ENCODE data around the gene KEAP1. TPM values are rescaled to one million over a fixed set of nuclear protein-coding genes. Genes with fewer than 3 reads are reported as not detected.
"Not testable (repeated sequence)": the region's sequence is repeated elsewhere in the genome, so short reads cannot be mapped to it uniquely, and the experiment has no call there.

The KEAP1 gene
- polyA plus RNA-seq, 12 donors: 30.3 to 85.6 (median 66.2) TPM; not detected in 1

GRCh38 chr19:10502524-10503001, 593 bp downstream of the KEAP1 start:
- DNase-seq: peak; percentile 93

- DNase-seq: no peak
Observed at GRCh38 chr19:10501971-10502523, 1.1 kb downstream of the KEAP1 start.

- no peak for DNase-seq
Observed at GRCh38 chr19:10500247-10500592, 2.9 kb downstream of the KEAP1 start.

GRCh38 chr19:10499550-10500246, 3.5 kb downstream of the KEAP1 start:
- DNase-seq: no peak

GRCh38 chr19:10497371-10497770, 5.8 kb downstream of the KEAP1 start:
- DNase-seq: no peak

- no peak for DNase-seq
Observed at GRCh38 chr19:10491472-10492047, 11.6 kb downstream of the KEAP1 start.

GRCh38 chr19:10486551-10486950, 16.6 kb downstream of the KEAP1 start:
- DNase-seq: no peak

- peak; percentile 92 for DNase-seq
Observed at GRCh38 chr19:10478903-10479384, 24.2 kb downstream of the KEAP1 start.

- no peak for DNase-seq
Observed at GRCh38 chr19:10478476-10478875, 24.7 kb downstream of the KEAP1 start.

GRCh38 chr19:10474962-10475451, 28.1 kb downstream of the KEAP1 start:
- no peak for DNase-seq

GRCh38 chr19:10473192-10473591, 30.0 kb downstream of the KEAP1 start:
- no peak for DNase-seq

- no peak for DNase-seq
Observed at GRCh38 chr19:10471909-10472308, 31.2 kb downstream of the KEAP1 start.

- no peak for DNase-seq
Observed at GRCh38 chr19:10468133-10468532, 35.0 kb downstream of the KEAP1 start.

GRCh38 chr19:10467104-10467706, 36.0 kb downstream of the KEAP1 start:
- DNase-seq: no peak

GRCh38 chr19:10464456-10464855, 38.7 kb downstream of the KEAP1 start:
- no peak for DNase-seq

GRCh38 chr19:10462557-10462956, 40.6 kb downstream of the KEAP1 start:
- DNase-seq: no peak

- not testable (repeated sequence) for DNase-seq
Observed at GRCh38 chr19:10462042-10462441, 41.1 kb downstream of the KEAP1 start.

GRCh38 chr19:10461047-10461949, 41.9 kb downstream of the KEAP1 start:
- peak; percentile 85 for DNase-seq

GRCh38 chr19:10460714-10461046, 42.5 kb downstream of the KEAP1 start:
- DNase-seq: no peak

- not testable (repeated sequence) for DNase-seq
Observed at GRCh38 chr19:10458733-10459132, 44.4 kb downstream of the KEAP1 start.

- no peak for DNase-seq
Observed at GRCh38 chr19:10454267-10454666, 48.9 kb downstream of the KEAP1 start.

GRCh38 chr19:10453852-10454251, 49.3 kb downstream of the KEAP1 start:
- DNase-seq: no peak

All from muscle of arm (tissue), 12 donors.